Measurements from ENCODE around the gene EIF1AD.
"Not testable (repeated sequence)": the region's sequence is repeated elsewhere in the genome, so short reads cannot be mapped to it uniquely, and the experiment has no call there.

EIF1AD gene

DNA sequence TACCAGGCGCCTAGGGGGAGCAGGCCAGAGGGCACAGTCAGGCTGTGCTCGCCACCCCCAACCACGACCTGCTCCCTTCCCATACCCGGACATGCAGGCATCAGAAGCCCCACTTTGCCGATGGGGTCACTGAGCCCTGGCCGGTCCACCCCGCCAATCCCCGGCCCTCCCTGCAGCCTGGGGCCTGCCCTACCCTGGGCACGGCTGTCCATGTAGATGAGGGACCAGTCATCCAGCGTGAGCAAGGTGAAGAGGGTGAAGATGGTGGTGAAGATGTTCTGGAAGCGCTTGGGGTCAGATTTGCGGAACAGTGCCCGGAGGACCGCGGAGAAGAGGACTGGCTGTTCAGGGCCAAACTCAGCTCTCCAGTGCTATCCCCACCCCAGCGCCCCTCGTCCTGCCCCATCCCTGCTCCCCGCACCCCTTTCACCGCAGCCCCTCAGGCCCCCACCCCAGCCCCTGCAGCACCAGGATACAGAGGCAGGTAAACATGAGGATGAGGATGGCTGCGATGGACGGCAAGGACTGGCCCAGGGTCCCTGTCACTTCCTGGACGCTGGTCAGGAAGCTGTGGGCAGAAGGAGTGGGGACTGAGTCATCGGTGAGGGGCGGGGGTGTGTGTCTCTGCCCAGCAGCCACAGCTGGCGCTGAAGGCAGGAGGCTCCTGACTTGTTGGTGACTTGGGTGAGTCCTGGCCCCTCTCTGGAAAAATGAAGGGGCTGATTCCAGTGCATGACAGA, 18.8 kb upstream of the EIF1AD start:
- DNase-seq: peak in 1 of 2 experiments; percentile 18

DNA sequence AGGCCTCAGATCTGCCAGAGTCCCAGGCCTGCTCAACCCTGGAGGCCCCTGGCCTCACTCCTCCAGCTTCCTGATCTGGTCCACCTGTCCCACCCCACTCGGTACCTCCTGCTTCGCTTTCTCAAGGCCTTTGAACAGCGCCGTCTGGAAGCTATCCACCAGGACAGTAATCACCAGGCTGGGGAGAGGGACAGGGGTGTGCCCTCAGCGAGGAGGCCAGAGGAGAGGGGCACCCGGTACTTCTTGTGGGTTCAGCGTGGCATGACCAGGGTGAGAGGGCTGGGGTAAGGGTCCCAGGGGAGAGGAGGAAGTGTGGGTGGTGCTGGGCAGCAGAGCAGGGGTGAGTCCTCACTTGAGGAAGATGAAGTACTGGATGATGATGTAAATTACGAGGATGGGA, 18.3 kb upstream of the EIF1AD start:
- DNase-seq: no peak

DNA sequence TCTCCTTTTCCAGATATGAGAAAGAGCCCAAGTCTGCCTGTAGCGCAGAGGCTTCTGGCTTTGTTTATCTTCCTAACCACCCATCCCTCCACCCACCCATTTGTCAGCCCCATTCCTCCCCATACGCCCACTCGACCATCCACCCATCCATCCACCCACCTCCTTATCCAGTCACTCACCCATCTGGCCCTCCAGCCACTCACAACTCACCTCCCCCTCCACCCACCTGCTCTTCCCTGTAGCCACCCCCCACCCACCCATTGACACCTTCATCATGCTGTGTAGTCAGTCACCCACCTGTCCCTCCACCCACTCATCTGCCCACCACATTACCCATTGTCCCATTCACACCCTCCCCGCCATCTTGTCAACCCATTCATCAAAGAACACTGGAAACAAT, 15.4 kb upstream of the EIF1AD start:
- DNase-seq: peak in 1 of 2 experiments; percentile 86

DNA sequence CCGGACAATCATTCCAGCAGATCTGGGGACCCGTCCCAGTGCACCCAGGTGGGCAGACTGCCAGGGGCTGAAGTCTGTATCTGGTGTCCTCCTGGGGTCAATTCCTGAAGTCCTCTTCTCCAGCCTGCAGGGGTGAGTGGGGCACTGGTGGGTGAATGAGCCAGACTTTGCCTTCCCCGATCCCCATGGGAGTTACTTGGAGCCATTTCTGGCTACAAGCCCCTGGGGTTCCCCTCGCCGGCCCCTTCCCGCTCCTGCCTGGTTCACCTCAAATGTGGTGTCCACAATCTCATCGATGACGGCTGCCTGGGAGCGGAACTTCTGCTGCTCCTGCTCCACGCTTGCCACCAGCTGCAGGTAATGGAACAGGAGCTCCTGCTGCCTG, 14.8 kb upstream of the EIF1AD start:
- DNase-seq: no peak

DNA sequence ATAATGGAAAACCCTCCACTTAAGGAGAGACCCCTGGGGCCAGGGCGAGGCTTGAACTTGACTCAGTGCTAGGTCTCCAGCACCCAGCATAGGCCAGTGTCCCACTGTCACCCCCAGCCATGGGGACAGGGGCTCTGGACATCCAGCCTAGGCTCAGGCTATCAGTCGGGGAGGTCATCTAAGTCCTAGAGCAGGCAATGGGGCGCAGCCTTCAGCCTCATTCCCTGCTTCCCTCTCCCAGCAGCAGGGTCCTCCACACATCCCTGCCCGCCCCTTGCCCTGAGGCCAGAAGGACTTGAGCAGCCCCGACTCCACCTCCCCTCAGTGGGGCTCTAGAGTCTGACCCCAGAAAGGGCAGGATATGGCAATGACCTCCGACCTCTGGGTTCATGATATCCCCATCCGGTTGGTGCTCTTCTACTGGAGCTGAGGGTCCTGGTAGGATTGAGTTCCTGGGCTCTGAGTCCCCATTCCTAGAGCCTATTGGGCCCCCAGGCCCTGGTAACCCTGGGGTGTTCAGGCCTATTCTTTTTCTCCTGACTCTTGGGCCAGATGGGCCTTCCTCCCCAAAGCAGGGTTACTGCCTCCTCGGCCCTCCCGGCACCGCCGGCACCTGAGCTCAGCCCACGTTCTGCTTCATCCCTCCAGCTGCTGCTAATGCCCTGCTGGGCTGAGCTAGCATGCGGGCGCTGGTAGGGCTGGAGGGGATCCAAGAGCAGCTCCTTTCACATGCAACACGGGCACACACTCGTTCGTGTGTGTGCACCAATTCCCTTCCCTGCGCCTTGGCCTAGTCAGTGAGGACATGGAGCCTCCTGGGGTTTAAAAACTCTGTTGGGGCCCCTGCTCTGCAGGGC, 14.2 kb upstream of the EIF1AD start:
- DNase-seq: no peak

DNA sequence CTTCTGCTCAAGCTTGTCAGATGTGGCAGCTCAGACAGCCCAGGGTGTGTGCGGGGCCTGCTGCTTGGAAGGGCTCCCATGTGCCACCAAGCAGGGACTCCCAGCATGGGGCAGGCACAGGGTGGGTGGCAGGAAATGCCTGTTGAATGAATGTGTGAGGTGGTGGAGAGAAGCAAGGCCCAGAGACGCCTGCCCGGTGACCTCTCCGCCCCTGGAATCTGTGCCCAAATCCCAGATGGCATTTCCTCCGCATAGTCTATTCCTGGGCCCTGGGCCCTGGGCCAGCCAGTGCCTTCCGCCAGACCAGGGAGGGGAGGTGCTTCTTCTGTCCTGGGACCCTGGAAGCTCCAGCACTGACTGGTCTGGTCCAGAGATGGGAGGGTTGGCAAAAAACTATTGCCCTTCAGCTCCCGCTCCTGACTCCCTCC, 13.5 kb upstream of the EIF1AD start:
- no peak for DNase-seq

DNA sequence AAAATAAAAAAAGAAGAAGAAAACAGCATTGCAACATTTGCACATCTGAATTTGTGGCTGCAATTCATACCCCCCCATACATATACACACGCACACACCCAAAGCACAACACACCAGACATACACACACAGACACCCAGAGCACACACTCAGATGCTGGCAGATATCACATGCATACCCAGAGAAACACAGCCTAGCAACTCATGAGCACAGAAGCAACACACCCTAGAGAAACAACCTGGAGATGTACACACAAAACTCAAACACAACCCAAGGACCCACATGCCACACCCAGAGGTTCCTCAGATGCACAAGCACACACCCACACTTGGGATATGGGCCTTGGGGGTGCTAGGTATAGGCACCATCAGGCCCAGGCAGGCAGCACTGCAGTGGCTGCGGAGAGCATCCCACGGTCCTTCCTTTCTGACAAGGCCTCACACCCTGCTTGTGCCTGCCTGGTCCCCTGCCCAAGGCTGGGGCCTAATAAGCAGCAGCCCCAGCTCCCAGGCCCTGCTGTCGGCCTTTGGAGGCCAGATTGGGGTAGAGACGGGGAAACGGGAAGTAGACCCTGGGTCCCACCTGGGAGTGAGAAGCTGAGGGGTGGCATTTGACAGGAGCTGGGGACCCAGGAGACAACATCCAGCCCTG, 13.0 kb upstream of the EIF1AD start:
- DNase-seq: no peak

DNA sequence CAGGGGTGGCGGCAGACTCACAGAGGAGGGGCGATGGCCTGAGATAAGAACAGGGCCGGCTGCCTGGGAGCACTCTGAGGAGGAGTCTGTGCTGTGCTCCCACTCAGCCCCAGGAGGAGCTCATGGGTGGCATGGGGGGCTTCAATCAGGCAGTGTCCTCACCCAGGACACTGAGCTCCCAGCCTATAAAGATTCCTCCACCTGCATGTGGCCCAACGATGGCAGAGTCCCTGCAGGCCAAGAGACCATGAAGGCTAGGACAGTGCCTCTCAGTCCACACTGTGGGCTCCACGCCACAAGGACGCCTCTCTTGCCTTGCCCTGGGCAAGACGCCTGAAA, 11.8 kb upstream of the EIF1AD start:
- no peak for DNase-seq

DNA sequence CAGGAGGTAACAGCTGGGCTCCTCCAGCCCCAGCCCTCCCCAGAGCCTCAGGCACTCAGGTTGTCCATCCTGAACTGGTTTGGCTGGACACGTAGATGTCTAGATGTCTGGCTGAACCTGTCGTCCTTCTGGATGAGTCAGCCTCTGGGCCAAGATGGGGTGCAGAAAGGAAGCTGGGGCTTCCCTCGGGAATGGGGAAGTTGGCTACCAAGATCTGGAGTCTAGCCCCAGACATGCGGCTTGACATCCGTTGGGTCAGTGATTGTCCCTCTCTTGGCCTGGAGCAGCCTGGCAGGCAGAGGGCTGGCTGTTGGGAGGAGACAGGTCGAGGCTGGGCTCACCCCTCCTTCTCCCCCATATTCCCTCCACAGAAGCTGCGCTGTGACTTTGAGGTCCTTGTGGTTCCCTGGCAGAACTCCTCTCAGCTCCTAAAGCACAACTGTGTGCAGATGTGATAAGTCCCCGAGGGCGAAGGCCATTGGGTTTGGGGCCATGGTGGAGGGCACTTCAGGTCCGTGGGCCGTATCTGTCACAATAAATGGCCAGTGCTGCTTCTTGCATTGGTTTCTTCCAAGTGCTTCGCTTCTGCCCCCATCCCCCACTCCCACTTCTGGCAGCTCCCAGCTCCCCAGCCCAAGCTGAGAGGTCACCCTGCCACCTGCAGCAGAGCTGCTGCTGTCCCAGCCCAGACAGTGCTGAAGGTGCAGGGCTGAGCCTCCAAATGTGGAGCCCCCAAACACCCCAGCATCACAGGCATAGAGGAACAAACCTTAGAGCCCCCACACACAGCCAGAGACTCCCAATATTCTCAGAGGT, 11.2 kb upstream of the EIF1AD start:
- no peak for DNase-seq

DNA sequence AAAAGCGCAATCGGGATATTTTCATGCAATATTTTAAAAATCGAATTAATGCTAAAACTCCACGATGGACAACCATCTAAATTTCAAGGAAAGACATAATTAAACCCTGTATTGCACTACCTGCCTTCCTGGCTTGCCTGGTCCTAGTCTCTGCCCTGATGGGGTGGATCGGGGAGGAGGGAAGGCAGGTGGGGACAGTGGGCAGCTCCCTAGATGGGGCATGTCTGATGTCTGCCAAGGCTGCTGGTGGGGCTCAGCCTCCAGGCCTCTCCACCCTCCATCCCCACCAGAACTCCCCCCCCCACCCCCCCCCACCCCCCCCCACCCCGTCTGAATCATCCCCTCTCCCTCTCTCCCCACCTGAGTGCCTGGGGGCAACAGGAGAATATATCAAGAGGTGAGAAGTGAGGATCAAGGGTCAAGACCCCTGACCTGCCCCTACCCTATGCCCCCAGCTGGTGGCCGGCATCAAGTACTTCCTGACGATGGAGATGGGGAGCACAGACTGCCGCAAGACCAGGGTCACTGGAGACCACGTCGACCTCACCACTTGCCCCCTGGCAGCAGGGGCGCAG, 10.5 kb upstream of the EIF1AD start:
- DNase-seq: no peak

DNA sequence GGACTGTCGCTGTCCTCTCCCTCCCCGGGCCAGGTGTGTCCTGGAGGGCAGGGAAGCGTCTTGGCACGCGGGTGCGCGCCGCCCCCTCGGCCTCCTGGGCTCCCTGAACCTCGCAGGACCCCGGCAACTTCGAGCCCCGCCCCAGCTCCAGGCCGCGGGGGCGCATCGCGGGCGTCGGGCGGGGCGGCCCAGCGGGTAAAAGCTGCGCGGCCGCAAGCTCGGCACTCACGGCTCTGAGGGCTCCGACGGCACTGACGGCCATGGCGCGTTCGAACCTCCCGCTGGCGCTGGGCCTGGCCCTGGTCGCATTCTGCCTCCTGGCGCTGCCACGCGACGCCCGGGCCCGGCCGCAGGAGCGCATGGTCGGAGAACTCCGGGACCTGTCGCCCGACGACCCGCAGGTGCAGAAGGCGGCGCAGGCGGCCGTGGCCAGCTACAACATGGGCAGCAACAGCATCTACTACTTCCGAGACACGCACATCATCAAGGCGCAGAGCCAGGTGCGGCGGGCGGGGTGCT, 9.9 kb upstream of the EIF1AD start, which contains the start of gene CST6:
CST6 (plus strand) TSS at position 224 of the 519 bp plus-strand sequence; CDS start at position 261, 37 bp downstream.
- no peak for DNase-seq

DNA sequence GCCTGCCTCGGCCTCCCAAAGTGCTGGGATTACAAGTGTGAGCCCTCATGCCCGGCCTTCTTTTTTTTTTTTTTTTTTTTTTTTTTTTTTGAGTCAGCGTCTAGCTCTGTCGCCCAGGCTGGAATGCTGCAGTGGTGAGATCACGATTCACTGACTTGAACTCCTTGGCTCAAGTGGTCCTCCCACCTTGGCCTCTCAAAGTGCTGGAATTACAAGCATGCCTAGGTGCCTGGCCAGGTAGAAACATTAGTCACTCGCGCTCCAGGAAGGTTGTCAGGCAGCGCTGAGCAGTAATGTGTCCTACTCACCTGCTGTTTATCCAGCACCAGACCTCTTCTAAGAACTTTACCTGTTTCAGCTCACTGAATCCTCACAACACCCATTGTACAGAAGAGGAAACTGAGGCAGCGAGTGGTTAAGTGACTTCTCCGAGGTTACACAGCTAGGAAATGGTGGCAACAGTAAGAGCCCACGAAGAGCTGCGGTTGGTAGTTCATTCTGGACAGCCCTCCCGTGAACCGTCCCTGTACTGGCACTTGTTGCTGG, 9.4 kb upstream of the EIF1AD start:
- no peak for DNase-seq

DNA sequence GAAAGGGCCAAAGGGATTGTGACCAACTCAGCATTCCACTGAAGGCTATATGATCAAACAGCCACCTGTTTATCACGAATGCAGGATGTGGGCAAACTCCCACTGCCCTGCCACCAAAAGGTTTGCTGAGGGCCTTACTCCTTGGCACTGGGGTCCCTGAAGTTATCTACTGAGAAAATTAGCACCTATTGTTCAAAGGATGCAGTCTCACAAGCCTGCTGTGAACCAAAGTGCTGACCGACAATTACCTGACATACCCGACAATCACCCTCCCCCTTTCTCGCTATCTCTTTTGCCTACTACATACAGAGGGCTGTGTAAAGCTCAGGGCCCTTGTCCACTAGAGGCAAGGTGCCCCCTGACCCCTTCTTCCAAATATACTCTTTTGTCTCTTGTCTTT, 8.1 kb upstream of the EIF1AD start:
- DNase-seq: not testable (repeated sequence)

DNA sequence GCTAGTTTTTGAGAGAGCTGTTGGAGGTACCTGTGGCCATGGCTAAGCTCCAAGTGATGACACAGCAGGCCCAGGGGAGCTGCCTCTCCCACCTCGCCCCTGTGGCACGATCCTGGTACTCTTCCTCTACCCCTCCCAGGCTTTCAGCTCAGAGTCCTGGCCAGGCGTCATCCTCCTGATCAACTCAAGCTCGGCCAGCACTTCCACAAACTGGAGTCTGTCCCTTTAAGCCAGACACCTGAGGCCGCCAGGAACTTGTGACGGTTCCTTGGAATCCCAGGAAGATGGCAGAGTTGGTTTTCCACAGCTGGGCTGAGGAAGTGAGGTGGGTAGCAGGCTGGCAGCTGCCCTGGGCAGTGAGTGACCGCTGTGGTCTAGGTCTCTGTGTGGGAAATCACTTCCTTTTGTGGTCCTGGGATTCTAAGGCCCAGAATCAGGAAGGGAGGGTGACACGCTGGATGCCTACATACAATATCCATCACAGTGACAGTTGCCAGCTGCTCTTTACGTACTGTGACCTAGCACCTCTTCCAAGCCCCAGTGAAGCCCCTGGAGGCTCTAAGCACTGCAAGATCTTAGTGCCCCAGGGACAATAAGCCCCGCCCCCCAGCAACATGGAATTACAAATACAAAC, 6.6 kb upstream of the EIF1AD start:
- no peak for DNase-seq

DNA sequence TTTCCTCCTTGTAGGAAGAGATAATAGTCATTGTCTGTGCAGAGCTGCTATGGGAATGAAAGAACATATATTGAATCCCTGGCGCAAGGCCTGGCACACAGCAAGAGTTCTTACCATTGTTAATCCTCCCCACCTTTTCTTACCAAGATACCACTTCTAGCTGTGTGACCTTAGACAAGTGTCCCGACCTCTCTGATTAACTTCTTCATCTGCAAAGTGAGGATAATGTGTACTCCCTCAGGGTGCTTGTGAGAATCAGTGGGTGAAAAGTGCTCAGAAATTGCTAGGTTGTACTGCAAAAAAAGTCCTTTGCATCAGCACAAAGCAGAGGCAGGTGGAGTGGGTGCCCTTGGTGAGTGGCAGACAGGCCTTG, 6.1 kb upstream of the EIF1AD start:
- no peak for DNase-seq

DNA sequence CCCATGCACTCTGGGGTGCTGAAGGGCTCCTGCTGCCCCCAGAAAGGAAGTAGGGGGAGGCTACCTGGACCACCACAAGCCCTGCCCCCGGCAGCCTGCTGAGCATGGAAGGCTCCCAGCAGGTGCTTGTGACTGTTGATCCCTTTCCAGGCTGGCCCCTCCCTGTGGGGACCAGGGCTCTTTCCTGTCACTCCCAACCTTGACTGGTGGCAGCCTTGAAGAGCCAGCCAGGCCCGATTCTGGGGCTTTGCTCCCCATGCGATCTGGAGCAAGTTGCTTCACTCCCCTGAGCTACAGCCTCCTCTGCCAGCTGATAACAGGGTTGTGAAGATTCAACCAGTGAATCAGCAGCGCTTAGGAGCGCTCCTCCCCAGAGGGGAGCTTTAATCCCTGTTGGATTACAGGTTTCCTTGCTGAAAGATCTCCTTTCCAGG, 5.3 kb upstream of the EIF1AD start:
- DNase-seq: no peak

DNA sequence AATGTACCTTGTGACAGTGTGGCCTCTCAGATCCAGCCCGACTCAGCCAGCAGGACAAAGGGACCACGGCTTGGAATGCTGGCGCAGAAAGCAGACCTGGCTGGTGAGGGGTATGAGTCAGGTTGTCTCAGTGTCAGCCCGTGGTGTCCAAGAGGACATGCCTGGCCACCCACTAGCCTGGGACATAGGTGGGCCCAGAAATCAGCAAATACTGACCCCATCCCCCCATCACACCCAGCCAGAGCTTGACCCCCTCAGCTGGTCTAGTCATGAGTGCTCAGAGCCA, 4.9 kb upstream of the EIF1AD start:
- DNase-seq: no peak

DNA sequence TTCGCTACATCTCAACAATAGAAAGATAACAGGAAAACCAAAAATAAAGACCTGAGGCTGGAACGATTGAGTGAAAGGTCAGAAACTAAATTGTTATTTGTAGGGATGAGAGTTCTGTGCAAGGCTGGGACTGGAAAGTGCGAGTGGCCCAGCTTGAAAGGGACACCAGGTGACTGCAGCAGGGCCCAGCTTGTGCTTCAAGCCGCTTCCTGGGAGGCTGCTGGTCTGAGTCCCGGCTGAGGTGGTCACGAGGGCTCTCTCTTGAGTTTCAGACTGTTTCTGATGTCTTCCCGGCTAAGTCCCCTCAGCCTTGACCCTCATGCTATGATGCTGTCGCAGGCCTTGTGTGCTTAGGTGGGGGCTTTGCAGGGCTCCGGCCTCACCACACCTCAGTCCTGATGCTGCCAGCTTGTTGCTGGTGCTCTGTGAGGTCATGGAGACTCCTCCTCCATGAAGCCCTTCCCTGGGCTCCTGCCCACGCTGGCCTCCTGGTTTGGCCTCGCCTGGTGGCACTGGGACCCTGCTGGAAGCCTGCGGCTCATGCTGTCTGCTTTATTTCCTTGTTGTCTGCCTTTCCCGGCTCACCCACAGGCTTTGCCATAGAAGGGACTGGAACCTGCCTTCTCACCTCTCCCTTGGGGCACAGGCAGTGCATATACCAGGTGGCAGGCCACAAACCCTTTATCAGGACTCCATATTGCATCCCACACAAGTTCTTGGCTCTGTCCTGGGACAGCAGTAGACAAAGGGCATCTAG, 4.4 kb upstream of the EIF1AD start:
- no peak for DNase-seq

DNA sequence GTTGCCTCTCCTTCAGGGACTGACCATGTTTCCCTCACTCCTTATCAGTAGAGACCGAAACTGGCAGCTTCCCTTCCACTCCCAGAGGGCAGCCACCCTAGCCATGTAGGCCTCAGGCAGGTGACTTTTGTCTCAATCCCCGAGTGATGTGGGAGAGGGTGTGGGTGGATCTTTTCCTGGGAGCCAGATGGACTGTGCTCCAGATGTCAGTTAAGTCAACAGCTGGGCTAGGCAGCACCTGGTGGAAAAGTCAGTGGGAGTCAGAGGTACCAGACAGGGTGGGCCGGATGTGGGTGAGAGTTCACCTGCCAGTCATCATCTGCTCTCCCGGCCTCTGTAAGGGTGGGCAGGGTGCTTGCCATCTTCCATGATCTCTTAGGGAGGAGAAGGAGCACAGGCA, 2.2 kb upstream of the EIF1AD start:
- DNase-seq: no peak

DNA sequence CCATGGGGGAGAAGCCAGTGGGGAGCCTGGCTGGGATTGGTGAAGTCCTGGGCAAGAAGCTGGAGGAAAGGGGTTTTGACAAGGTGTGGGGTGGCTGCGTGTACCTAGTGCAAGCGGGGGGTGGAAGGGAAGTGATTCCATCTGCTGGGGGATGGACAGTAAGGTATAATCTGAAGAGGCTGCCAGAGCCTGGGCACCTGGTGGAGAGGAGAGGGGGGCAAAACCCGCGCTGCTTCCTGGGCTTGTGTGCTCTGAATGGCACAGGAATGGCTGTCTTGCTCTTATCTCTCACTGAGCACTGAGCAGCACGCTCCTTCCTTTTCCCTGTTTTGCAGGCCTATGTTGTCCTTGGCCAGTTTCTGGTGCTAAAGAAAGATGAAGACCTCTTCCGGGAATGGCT, 1.3 kb upstream of the EIF1AD start:
- DNase-seq: no peak

DNA sequence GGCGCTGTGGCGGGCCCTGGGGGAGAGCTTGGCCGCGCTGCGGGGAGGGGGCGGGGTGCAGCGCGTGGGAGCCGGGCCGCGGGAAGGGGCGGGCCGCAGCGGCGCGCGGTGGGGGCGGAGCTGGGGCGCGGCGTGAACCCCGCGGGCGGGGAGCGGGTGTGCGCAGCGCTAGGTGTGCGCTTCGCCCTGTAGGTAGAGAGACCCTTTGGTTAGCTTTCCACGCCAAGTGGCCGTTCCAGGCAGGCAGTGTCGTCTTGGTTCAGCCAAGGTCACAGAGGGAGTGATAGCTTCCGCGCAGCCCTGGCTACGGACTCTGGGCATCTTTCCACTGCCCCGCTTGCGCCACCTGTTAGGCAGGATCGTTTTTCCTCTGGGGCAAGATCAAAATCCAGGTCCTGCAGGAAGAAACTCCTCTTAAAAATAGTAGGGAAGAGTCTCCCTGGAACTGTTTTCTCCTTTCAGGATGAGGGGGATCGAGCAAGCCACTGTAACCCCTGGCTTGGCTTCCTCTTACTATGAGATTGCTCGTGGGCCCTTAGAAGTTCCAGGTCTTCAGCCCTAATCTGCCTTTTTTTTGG, 780 bp upstream of the EIF1AD start:
- peak in 1 of 2 experiments; percentile 74 for DNase-seq

Data from stimulated activated CD4-positive, alpha-beta T cell treated with anti-CD3 and anti-CD28 coated beads, Interleukin-4, amount 100 ng/mL, for 4 hours (primary cell).